Measurements from ENCODE around the gene FGGY. TPM values are rescaled to one million over a fixed set of nuclear protein-coding genes. Genes with fewer than 3 reads are reported as not detected.

The FGGY gene
- total RNA-seq, 1 experiment from 2014 or later: 12.0 TPM

DNA sequence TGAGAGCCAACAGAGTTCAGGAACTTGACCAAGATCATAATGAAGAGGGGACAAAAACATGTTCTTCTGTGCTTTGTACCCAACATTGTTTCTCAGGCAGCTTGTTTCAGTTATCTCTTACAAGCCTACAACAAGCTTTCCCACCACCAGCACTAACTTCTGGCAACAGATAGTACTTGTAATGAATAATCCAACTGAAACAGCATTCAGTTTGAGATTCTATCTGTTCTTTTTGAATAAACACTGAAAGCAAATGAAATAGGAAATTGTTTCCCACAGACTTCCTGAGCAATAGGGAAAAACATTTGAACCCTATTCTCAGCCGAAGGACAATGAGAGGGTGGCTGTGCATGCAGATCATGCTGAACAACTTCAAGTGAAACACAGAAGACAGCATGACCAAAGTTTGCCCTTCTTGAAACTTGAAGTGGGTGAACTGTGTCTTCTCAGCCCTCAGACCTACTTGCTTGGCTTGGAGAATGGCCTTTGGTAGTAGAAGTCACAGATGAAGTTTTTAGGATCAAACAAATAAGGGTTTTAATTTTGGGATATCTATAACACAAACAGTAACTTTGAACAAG, 506.7 kb downstream of the FGGY start:
- Mint-ChIP-seq H3K27me3 (ENCODE audit: low read depth) (peaks cover 3% of the 10 kb centered on the region), H3K4me3 (no peak overlapping the region), H3K27ac (no peak overlapping the region), H3K36me3 (no peaks in the 10 kb centered on the region), H3K9me3 (peaks cover 3% of the 10 kb centered on the region; the same call in 1 of the 2 replicates), H3K4me1 (no peaks in the 10 kb centered on the region)
- ChIA-PET POLR2A (no interaction called here), CTCF (no interaction called here)
- DNase-seq (ENCODE audit: low spot score) (no peak), ATAC-seq (no peak)
- no peak for TF ChIP-seq TEAD1 (CRISPR knock-in tag; IDR thresholded peaks at IDR 0.05)
- TF ChIP-seq ZBTB21 (CRISPR knock-in tag; IDR thresholded peaks at IDR 0.05; ENCODE audit: borderline replicate concordance): no peak
- no peak for TF ChIP-seq ZNF138 (CRISPR knock-in tag; conservative IDR thresholded peaks at IDR 0.05)
- no peak for TF ChIP-seq AR (CRISPR knock-in tag; IDR thresholded peaks at IDR 0.05)
- TF ChIP-seq ATF6 (CRISPR knock-in tag; IDR thresholded peaks at IDR 0.05): no peak
- TF ChIP-seq, protein P1, sequence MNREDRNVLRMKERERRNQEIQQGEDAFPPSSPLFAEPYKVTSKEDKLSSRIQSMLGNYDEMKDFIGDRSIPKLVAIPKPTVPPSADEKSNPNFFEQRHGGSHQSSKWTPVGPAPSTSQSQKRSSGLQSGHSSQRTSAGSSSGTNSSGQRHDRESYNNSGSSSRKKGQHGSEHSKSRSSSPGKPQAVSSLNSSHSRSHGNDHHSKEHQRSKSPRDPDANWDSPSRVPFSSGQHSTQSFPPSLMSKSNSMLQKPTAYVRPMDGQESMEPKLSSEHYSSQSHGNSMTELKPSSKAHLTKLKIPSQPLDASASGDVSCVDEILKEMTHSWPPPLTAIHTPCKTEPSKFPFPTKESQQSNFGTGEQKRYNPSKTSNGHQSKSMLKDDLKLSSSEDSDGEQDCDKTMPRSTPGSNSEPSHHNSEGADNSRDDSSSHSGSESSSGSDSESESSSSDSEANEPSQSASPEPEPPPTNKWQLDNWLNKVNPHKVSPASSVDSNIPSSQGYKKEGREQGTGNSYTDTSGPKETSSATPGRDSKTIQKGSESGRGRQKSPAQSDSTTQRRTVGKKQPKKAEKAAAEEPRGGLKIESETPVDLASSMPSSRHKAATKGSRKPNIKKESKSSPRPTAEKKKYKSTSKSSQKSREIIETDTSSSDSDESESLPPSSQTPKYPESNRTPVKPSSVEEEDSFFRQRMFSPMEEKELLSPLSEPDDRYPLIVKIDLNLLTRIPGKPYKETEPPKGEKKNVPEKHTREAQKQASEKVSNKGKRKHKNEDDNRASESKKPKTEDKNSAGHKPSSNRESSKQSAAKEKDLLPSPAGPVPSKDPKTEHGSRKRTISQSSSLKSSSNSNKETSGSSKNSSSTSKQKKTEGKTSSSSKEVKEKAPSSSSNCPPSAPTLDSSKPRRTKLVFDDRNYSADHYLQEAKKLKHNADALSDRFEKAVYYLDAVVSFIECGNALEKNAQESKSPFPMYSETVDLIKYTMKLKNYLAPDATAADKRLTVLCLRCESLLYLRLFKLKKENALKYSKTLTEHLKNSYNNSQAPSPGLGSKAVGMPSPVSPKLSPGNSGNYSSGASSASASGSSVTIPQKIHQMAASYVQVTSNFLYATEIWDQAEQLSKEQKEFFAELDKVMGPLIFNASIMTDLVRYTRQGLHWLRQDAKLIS (CRISPR knock-in tag; IDR thresholded peaks at IDR 0.05; ENCODE audit: borderline replicate concordance): no peak
- no peak for TF ChIP-seq RORB (CRISPR knock-in tag; IDR thresholded peaks at IDR 0.05)

DNA sequence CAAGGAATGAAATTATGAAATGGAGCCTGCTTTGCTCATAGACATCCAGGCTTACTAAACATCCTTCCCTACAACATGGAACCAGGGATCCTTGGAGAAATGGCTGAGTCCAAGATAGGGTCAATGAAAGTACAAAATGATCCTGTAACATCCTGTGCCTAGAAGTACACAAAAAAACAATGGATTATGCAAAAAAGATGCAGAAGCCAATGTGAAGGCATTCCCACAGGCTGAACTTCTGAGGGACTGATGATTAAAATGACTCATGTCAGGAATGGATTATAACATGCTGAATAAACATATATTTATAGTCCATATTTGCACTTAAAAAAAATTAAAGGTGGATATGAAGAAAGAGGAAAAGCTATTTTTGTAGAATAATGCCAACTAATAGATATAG, 507.4 kb downstream of the FGGY start:
- Mint-ChIP-seq H3K27me3 (ENCODE audit: low read depth) (peaks cover 4% of the 10 kb centered on the region), H3K27ac (no peak overlapping the region), H3K4me3 (no peak overlapping the region), H3K36me3 (no peaks in the 10 kb centered on the region), H3K9me3 (peaks cover 3% of the 10 kb centered on the region; the same call in 1 of the 2 replicates), H3K4me1 (no peaks in the 10 kb centered on the region)
- TF ChIP-seq, protein P2, sequence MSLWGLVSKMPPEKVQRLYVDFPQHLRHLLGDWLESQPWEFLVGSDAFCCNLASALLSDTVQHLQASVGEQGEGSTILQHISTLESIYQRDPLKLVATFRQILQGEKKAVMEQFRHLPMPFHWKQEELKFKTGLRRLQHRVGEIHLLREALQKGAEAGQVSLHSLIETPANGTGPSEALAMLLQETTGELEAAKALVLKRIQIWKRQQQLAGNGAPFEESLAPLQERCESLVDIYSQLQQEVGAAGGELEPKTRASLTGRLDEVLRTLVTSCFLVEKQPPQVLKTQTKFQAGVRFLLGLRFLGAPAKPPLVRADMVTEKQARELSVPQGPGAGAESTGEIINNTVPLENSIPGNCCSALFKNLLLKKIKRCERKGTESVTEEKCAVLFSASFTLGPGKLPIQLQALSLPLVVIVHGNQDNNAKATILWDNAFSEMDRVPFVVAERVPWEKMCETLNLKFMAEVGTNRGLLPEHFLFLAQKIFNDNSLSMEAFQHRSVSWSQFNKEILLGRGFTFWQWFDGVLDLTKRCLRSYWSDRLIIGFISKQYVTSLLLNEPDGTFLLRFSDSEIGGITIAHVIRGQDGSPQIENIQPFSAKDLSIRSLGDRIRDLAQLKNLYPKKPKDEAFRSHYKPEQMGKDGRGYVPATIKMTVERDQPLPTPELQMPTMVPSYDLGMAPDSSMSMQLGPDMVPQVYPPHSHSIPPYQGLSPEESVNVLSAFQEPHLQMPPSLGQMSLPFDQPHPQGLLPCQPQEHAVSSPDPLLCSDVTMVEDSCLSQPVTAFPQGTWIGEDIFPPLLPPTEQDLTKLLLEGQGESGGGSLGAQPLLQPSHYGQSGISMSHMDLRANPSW (CRISPR knock-in tag; conservative IDR thresholded peaks at IDR 0.05; ENCODE audit: low read depth): no peak
- TF ChIP-seq CDX4 (CRISPR knock-in tag; IDR thresholded peaks at IDR 0.05; ENCODE audit: borderline replicate concordance) (no peak), EMX1 (CRISPR knock-in tag; IDR thresholded peaks at IDR 0.05) (no peak), CBFB (CRISPR knock-in tag; IDR thresholded peaks at IDR 0.05; ENCODE audit: low read depth) (no peak), TEAD4 (CRISPR knock-in tag; IDR thresholded peaks at IDR 0.05) (no peak), FOXP1 (CRISPR knock-in tag; IDR thresholded peaks at IDR 0.05; ENCODE audit: borderline replicate concordance) (no peak), MXD4 (CRISPR knock-in tag; IDR thresholded peaks at IDR 0.05; ENCODE audit: borderline replicate concordance) (no peak)
- TF ChIP-seq, protein P3, sequence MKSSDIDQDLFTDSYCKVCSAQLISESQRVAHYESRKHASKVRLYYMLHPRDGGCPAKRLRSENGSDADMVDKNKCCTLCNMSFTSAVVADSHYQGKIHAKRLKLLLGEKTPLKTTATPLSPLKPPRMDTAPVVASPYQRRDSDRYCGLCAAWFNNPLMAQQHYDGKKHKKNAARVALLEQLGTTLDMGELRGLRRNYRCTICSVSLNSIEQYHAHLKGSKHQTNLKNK (CRISPR knock-in tag; IDR thresholded peaks at IDR 0.05): no peak
- CTCF ChIA-PET: no interaction called here
- ATAC-seq (no peak), DNase-seq (ENCODE audit: low spot score) (no peak)
- POLR2A ChIA-PET: no interaction called here

All from WTC11 (cell line).